Central memory CD8-positive, alpha-beta T cell (primary cell): ENCODE results near the gene CLDN4.
A peak's percentile ranks its signal among the peaks of the same experiment; 100 is the strongest.
"Not testable (repeated sequence)": the region's sequence is repeated elsewhere in the genome, so short reads cannot be mapped to it uniquely, and the experiment has no call there.

Experiments
- ATAC-seq: fragments of 150-1000 bp; cut with Tn5 transposase; replicated peaks from 2 replicates; pipeline ENCODE4 v1.10.0; 2022; ENCODE audit warnings: mild to moderate bottlenecking, moderate FRiP score, moderate number of reproducible peaks; ENCODE audit not compliant: poor library complexity, severe bottlenecking; ENCODE audit errors: extremely low read depth
- DNase-seq, 2 donors: peaks; one replicate each; pipeline ENCODE4 v3.0.0; 2021; ENCODE audit warnings: low spot score in 2 of 2
- H3K27ac Mint-ChIP-seq: one replicate; pipeline ENCODE4 v1.8.0; 2022; ENCODE audit warnings: low read depth, mild to moderate bottlenecking, moderate library complexity, mixed read lengths
- H3K27me3 Mint-ChIP-seq: one replicate; pipeline ENCODE4 v1.8.0; 2022; ENCODE audit warnings: mixed read lengths
- H3K36me3 Mint-ChIP-seq: one replicate; pipeline ENCODE4 v1.8.0; 2022; ENCODE audit warnings: mild to moderate bottlenecking, moderate library complexity, mixed read lengths; ENCODE audit not compliant: insufficient read depth
- H3K4me1 Mint-ChIP-seq: one replicate; pipeline ENCODE4 v1.8.0; 2022; ENCODE audit warnings: mixed read lengths
- H3K4me3 Mint-ChIP-seq: one replicate; pipeline ENCODE4 v1.8.0; 2022; ENCODE audit warnings: mild to moderate bottlenecking, moderate library complexity, mixed read lengths
- H3K9me3 Mint-ChIP-seq: one replicate; pipeline ENCODE4 v1.8.0; 2022; ENCODE audit warnings: mixed read lengths

The CLDN4 gene

DNA sequence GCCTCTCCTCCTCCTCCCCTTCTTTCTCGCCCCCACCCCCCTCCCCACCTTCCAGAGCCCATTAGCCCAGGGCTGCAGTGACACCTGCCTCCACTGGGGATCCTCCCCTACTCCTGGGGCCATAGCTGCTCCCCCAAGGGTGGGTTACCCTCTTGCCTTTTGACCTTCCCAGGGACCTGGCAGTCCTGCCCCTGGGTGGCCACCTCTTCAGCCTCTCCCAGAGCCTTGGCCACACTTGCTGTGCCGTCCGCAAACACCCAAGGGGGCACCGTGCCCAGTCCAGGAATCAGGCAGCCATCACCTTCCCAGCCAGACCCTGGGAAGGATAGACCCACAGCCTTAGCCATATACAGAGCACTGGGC lies 19.8 kb upstream of the CLDN4 start:
- no peaks in the 10 kb centered on the region for H3K36me3 Mint-ChIP-seq
- no peaks in the 10 kb centered on the region for H3K9me3 Mint-ChIP-seq
- H3K27ac Mint-ChIP-seq = no peak overlapping the region
- peaks cover 10% of the 10 kb centered on the region for H3K27me3 Mint-ChIP-seq
- ATAC-seq = no peak
- no peaks in the 10 kb centered on the region for H3K4me1 Mint-ChIP-seq
- DNase-seq = no peak
- no peak overlapping the region for H3K4me3 Mint-ChIP-seq

DNA sequence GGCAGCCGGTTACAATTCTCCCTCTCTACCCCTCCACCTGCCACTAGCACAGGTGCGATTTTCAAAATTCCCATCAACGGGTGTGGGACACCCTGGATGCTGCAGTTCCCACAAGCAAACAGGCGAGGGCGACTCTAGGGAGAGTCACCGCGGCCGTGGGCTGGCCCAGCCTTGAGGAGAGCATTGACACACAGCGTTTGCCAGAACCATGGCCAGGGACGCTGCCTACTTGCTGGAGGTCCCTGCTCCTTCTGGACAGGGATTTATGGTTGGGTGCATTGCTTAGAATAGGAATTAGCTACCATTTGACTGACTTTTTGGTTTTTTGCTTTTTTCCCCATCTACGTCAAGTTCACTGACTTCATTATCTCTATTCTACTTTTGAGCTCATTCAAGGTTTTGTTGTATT lies 19.0 kb upstream of the CLDN4 start:
- no peaks in the 10 kb centered on the region for H3K9me3 Mint-ChIP-seq
- H3K27me3 Mint-ChIP-seq = peaks cover 12% of the 10 kb centered on the region
- no peak overlapping the region for H3K4me3 Mint-ChIP-seq
- DNase-seq (peak in 1 of 2 donors; percentile 24), ATAC-seq (no peak)
- no peaks in the 10 kb centered on the region for H3K36me3 Mint-ChIP-seq
- no peaks in the 10 kb centered on the region for H3K4me1 Mint-ChIP-seq
- H3K27ac Mint-ChIP-seq = no peak overlapping the region

DNA sequence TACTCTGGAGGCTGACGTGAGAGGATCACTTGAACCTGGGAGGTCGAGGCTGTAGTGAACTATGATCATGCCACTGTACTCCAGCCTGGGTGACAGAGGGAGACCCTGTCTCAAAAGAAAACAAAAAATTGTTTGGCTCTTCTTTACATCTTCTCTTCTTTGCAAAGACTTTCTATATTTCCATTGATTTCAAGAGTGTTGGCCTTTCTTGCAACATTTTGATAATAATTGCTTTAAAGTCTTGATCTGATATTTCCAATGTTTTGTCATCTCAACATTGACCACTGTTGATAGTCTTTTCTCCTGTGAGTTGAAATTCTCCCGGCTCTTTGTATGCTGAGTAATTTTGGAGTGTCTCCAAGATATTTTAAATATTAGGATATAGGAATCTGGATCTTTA lies 17.8 kb upstream of the CLDN4 start:
- Mint-ChIP-seq H3K27me3 (peaks cover 24% of the 10 kb centered on the region), H3K27ac (no peak overlapping the region), H3K9me3 (no peaks in the 10 kb centered on the region), H3K36me3 (no peaks in the 10 kb centered on the region), H3K4me3 (no peak overlapping the region), H3K4me1 (no peaks in the 10 kb centered on the region)
- no peak for ATAC-seq
- DNase-seq = no peak

DNA sequence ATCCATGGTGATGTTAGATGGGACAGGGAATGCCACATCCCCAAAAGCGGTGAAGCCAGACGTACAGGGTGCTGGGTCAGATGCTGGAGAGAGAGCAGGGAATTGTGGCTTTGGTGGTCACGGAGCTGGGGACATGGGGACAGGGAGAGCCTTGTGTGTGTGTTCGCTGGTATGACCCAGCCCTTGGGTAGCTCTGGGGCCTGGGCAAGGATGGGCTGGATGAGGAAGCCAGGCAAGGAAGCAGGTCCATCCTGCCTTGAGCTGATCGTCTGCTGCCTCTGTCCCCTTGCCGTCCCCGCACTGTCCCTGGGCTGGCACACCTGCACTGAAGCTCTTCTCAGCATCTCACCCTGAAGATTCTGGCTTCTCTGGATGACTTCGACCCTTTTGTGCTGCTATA lies 15.4 kb upstream of the CLDN4 start:
- DNase-seq = no peak
- peaks cover 29% of the 10 kb centered on the region for H3K27me3 Mint-ChIP-seq
- no peak overlapping the region for H3K27ac Mint-ChIP-seq

DNA sequence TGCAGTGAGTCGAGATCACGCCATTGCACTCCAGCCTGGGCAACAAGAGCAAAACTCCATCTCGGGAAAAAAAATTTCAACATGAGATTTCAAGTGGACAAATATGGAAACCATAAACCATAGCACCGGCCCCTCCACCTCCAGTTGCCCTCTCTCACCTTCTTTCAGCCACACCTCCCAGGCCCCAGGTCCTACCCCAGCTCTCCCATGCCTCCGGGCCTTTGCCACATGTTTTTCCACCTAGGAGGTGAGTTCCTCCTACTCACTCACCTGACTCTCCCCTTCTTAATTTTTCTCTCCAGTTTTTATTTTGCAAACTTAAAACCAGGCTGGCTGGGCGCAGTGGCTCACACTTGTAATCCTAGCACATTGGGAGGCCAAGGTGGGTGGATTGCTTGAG lies 13.7 kb upstream of the CLDN4 start:
- no peaks in the 10 kb centered on the region for H3K36me3 Mint-ChIP-seq
- peaks cover 40% of the 10 kb centered on the region for H3K27me3 Mint-ChIP-seq
- H3K9me3 Mint-ChIP-seq = no peaks in the 10 kb centered on the region
- H3K27ac Mint-ChIP-seq = no peak overlapping the region
- ATAC-seq = no peak
- DNase-seq = no peak
- H3K4me1 Mint-ChIP-seq = no peaks in the 10 kb centered on the region
- H3K4me3 Mint-ChIP-seq = no peak overlapping the region

More for the DNA sequence above, 15.4 kb upstream of the CLDN4 start:
- Mint-ChIP-seq H3K4me3 (no peak overlapping the region), H3K36me3 (no peaks in the 10 kb centered on the region), H3K9me3 (no peaks in the 10 kb centered on the region), H3K4me1 (no peaks in the 10 kb centered on the region)
- ATAC-seq = no peak

DNA sequence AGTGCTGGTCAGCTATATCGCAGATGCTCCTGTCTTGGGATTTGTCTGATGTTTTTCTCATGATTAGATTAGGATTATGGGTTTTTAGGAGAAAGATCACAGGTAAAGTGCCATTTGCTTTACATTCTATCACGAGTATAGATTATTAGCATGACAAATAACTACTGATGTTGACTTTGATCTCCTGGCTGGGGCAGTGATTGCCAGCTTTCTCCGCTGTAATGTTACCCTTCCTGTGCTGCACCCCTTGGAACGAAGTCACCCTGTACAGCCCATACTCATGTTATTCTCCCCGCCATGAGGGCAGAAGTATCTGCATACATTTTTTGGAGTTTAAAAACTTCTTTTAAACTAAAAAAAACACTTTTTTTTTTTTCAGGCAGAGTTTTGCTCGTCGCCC lies 10.8 kb upstream of the CLDN4 start:
- peaks cover 54% of the 10 kb centered on the region for H3K27me3 Mint-ChIP-seq

DNA sequence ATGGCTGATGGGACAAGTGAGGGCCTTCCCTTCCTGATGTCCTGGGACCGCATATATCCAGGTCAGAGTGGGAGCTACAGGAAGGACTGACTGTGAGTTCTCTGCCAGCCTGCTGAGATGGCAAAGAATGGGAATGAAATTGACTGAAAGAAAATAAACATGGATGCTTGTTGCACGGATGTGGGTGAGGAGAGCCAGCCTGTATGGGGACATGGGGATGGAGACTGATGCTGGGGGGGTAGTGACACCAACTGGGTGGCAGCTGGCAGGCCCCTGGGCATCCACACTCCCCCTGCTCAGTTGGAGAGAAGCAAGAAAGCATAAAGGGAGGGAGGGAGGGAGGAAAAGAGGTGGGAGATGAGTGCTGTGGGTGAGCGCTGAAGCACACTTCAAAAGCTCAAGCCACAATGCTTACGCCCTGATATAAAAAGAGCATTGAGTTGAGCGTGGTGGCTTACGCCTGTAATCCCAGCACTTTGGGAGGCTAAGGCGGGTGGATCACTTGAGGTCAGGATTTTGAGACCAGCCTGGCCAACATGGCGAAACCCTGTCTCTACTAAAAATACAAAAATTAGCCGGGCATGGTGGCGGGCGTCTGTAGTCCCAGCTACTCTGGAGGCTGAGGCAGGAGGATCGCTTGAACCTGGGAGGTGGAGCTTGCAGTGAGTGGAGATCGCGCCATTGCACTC lies 9.1 kb upstream of the CLDN4 start:
- H3K36me3 Mint-ChIP-seq, DNase-seq, ATAC-seq, H3K9me3 Mint-ChIP-seq, H3K4me3 Mint-ChIP-seq, H3K4me1 Mint-ChIP-seq, H3K27ac Mint-ChIP-seq: not testable (repeated sequence)
- peaks cover 57% of the 10 kb centered on the region for H3K27me3 Mint-ChIP-seq

More for the DNA sequence above, 10.8 kb upstream of the CLDN4 start:
- Mint-ChIP-seq H3K27ac (no peak overlapping the region), H3K36me3 (no peaks in the 10 kb centered on the region), H3K4me3 (no peak overlapping the region), H3K9me3 (no peaks in the 10 kb centered on the region), H3K4me1 (no peaks in the 10 kb centered on the region)
- DNase-seq (no peak), ATAC-seq (no peak)

DNA sequence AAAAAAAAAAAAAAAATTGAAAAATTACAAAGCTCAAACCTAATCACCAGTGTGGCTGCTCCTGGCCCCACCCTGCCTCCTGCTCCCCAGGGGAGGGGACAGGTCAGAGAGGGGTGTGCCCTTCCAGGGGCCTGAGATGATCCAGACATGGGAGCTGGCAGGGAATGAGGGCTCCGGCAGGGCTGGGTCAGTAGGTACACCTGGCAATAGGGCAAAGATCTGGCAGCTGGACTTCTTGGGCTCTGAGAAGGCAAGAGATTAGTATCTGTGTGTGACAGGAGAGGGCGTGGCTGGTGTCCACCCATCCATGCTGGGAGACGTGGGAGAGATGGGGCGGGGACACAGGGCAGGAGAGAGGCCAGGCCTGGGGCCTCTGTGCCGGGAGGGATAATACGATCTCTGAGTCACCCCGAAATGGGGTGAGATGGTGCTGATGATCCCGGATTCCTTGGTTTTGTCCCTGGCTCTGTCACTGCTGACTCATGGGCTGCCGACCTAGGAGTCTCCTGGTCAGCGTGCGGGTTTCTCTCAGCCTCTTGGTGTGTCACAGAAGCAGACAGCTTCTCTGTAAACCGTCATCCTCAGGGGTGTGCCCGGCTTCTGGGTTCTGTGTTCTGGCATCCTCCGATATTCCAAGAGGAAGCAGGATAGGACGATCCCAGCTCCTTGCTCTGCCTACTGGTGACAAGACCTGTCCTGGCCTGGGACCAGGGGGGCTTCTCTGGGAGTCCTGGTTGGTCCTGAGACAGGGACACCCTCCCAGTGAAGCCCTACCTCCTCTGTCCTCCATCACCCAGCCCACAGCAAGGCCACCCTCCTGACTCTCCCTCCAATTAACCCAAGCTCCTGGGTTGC lies 8.2 kb upstream of the CLDN4 start:
- H3K4me1 Mint-ChIP-seq = peaks cover 11% of the 10 kb centered on the region
- ATAC-seq (no peak), DNase-seq (no peak)
- H3K27ac Mint-ChIP-seq = no peak overlapping the region
- no peaks in the 10 kb centered on the region for H3K36me3 Mint-ChIP-seq
- no peaks in the 10 kb centered on the region for H3K9me3 Mint-ChIP-seq
- H3K27me3 Mint-ChIP-seq = peaks cover 56% of the 10 kb centered on the region
- no peak overlapping the region for H3K4me3 Mint-ChIP-seq

DNA sequence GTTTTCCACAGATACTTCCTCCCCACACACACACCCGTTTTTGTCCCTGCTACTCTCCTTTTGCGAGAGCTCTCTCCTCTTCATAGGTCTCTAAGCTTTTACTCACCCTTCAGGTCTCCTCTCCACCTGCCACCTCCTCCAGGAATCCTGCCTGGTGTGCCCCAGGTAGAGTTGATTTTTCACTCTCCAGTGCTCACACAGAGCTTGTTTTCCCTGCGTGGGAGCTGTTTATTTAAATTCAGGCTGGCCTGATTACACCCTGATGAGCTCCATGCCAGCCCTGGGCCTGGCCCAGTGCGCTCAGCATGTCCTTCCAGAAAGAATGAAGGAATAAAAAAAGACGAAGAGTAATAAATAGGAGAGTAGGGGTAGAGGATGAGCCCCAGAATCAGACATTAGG lies 7.5 kb upstream of the CLDN4 start:
- H3K4me3 Mint-ChIP-seq = no peak overlapping the region
- DNase-seq (no peak), ATAC-seq (no peak)
- no peaks in the 10 kb centered on the region for H3K9me3 Mint-ChIP-seq
- H3K27me3 Mint-ChIP-seq = peaks cover 52% of the 10 kb centered on the region
- H3K36me3 Mint-ChIP-seq = no peaks in the 10 kb centered on the region
- H3K27ac Mint-ChIP-seq = no peak overlapping the region
- H3K4me1 Mint-ChIP-seq = peaks cover 18% of the 10 kb centered on the region

DNA sequence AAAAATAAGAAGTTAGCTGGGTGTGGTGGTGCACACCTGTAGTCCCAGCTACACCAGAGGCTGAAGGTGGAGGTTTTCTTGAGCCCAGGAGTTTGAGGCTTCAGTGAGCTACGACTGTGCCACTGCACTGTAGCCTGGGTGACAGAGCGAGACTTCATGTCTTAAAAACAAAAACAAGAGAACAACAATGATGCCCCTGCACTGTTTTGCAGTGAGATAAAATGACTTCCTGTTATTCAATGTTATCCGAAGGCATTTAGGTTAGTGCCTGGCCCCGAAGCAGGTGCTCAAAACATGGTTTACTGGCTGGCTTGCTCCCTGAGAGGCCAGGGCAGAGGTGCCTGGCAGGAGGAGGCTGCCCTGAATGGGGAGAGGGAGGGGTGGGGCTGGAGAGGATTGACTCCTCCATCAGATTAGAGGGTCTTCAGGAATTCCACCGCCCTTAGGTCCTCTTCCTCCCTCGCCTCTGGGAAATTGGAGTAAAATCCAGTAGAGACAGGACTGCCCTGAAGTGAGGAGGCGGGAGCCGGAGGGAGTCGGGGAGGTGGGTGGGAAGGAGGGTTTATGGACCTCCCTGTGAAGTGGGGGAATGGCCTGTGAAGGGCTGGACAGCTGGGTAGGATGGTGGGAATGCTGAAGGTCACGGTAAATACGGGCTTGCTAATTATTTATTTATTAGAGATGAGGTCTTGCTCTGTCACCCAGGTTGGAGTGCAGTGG lies 6.8 kb upstream of the CLDN4 start:
- Mint-ChIP-seq H3K9me3 (no peaks in the 10 kb centered on the region), H3K4me1 (peaks cover 25% of the 10 kb centered on the region), H3K27me3 (peaks cover 57% of the 10 kb centered on the region), H3K36me3 (no peaks in the 10 kb centered on the region), H3K27ac (no peak overlapping the region), H3K4me3 (no peak overlapping the region)
- no peak for DNase-seq
- no peak for ATAC-seq

DNA sequence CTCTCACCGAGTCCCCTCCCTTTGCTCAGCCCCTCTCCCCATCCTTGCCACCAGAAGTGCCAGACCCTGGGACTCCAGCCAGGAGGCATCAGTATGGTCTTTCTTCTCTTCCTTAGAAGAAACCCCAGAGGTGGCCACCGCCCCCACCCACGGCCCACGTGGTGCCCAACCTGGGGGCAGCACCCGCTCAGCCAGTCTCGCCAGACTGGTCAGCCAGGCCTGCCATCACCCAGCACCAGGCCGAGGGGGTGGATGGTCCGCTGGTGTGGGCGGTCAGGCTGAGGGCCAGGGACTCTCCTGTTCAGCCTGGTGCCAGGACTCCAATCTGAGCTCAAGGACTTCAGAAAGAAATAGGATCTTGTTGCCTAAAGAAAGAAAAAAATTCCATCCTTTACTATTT lies 5.8 kb upstream of the CLDN4 start:
- Mint-ChIP-seq H3K4me3 (no peak overlapping the region), H3K27me3 (peaks cover 66% of the 10 kb centered on the region), H3K36me3 (no peaks in the 10 kb centered on the region), H3K4me1 (peaks cover 31% of the 10 kb centered on the region), H3K9me3 (no peaks in the 10 kb centered on the region), H3K27ac (no peak overlapping the region)
- ATAC-seq (no peak), DNase-seq (no peak)

DNA sequence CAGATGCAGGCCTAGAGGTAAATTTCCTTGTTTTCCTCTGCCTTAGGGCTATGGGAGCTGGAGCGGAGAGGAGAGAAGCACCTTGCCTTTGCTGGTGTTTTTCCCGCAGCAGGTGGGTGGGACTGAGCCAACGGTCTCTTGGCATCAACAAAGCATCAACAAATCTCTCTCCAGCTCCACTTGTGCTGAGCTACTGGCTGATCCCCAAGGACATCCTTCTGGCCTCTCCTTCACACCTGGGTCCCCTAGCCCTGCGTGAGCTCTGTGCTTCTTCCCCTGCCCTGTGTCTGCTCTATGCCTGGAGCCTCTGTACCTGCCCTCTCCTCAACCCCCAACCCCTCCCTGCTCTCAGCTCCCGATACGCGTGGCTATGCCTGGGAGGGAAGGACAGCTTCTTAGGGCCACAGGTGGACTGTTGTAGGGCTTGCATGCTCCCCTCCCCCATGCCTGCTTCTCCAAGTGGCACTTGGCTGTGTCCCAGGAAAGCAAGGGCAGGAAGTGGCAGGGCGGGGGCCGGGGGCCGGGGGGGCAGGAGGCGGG lies 3.2 kb upstream of the CLDN4 start:
- no peaks in the 10 kb centered on the region for H3K9me3 Mint-ChIP-seq
- ATAC-seq = peak; percentile 33
- no peak overlapping the region for H3K27ac Mint-ChIP-seq
- no peak overlapping the region for H3K4me3 Mint-ChIP-seq
- peaks cover 52% of the 10 kb centered on the region for H3K27me3 Mint-ChIP-seq
- H3K4me1 Mint-ChIP-seq = peaks cover 31% of the 10 kb centered on the region
- no peak for DNase-seq
- H3K36me3 Mint-ChIP-seq = no peaks in the 10 kb centered on the region
